Gastrocnemius medialis (tissue), 4 donors: ENCODE measurements around the gene SRGAP1.

Experiments used
- POLR2A ChIP-seq, 2 donors: fragments of 450-650 bp; IDR thresholded peaks; one replicate each; pipeline ENCODE4 v1.6.1; 2017; ENCODE audit warnings: antibody characterized with exemption in 2 of 2, mild to moderate bottlenecking in 2 of 2, moderate library complexity in 2 of 2
- TF ChIP-seq, protein P1 (sequence below), 5 experiments: fragments of 450-650 bp in 3 of 5; fragments of 200-600 bp in 2 of 5; sonication (generic) in 2 of 5; IDR thresholded peaks in 4 of 5; conservative IDR thresholded peaks in 1 of 5; 1 replicate in 4 of 5; 2 replicates in 1 of 5; pipeline ENCODE4 v1.5.1; 2016 to 2019; ENCODE audit warnings: antibody characterized with exemption in 5 of 5, mild to moderate bottlenecking in 3 of 5, moderate library complexity in 3 of 5

GRCh38 chr12:63998584-63998983 lies 154.1 kb downstream of the SRGAP1 start:
- TF ChIP-seq, protein P1, sequence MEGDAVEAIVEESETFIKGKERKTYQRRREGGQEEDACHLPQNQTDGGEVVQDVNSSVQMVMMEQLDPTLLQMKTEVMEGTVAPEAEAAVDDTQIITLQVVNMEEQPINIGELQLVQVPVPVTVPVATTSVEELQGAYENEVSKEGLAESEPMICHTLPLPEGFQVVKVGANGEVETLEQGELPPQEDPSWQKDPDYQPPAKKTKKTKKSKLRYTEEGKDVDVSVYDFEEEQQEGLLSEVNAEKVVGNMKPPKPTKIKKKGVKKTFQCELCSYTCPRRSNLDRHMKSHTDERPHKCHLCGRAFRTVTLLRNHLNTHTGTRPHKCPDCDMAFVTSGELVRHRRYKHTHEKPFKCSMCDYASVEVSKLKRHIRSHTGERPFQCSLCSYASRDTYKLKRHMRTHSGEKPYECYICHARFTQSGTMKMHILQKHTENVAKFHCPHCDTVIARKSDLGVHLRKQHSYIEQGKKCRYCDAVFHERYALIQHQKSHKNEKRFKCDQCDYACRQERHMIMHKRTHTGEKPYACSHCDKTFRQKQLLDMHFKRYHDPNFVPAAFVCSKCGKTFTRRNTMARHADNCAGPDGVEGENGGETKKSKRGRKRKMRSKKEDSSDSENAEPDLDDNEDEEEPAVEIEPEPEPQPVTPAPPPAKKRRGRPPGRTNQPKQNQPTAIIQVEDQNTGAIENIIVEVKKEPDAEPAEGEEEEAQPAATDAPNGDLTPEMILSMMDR (IDR thresholded peaks at IDR 0.05 in 4 of 5, conservative IDR thresholded peaks at IDR 0.05 in 1 of 5): no peak
- no peak for TF ChIP-seq POLR2A (IDR thresholded peaks at IDR 0.05)
